Measurements from ENCODE around the gene MEA1.

DNA sequence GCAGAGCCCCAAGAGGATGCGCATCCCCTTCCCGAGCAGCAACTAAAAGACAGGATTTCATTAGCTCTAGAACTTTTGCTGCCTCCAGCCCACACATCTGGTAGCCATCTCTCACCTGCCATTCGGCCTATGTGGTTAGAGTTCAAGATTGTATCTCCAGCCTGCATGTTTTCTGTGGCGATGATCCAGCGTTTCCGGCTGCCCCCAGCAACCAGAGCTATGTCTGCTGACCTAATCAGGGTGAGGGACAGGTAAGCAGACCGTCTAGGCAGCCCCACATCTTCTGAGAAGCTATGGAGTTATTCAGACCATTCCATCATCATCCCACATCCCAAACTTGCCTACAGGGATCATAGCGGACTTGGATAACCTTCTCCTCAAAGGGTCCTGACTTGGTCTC is 42.2 kb upstream of the MEA1 start:
- TF ChIP-seq, protein P1, sequence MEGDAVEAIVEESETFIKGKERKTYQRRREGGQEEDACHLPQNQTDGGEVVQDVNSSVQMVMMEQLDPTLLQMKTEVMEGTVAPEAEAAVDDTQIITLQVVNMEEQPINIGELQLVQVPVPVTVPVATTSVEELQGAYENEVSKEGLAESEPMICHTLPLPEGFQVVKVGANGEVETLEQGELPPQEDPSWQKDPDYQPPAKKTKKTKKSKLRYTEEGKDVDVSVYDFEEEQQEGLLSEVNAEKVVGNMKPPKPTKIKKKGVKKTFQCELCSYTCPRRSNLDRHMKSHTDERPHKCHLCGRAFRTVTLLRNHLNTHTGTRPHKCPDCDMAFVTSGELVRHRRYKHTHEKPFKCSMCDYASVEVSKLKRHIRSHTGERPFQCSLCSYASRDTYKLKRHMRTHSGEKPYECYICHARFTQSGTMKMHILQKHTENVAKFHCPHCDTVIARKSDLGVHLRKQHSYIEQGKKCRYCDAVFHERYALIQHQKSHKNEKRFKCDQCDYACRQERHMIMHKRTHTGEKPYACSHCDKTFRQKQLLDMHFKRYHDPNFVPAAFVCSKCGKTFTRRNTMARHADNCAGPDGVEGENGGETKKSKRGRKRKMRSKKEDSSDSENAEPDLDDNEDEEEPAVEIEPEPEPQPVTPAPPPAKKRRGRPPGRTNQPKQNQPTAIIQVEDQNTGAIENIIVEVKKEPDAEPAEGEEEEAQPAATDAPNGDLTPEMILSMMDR (IDR thresholded peaks at IDR 0.05): no peak
- no peak for TF ChIP-seq POLR2A (IDR thresholded peaks at IDR 0.05)

Data from thyroid gland (tissue), 4 donors.